K562 (cell line): Measurements from ENCODE around the gene SNW1. TPM values are rescaled to one million over a fixed set of nuclear protein-coding genes. Genes with fewer than 3 reads are reported as not detected.
A peak's percentile ranks its signal among the peaks of the same experiment; 100 is the strongest.

Experiments used
- CHD1 ChIP-seq: fragments of 200-600 bp; sonication (generic); IDR thresholded peaks from one replicate; pipeline ENCODE4 v1.6.1; 2012; ENCODE audit warnings: mild to moderate bottlenecking, moderate library complexity, low read length, inconsistent platforms
- FOXP4 ChIP-seq: sonication (generic); formaldehyde crosslinking; IDR thresholded peaks from 2 replicates; pipeline ENCODE4 v1.8.0; 2022; ENCODE audit warnings: mild to moderate bottlenecking, missing genetic modification reagents, borderline replicate concordance
- GMEB1 ChIP-seq: fragments of 250-450 bp; sonication (Bioruptor Pico); IDR thresholded peaks from 2 replicates; pipeline ENCODE4 v1.4.0; 2020; ENCODE audit warnings: mild to moderate bottlenecking
- KAT8 ChIP-seq: fragments of 450-650 bp; IDR thresholded peaks from 2 replicates; pipeline ENCODE4 v1.6.1; 2016; ENCODE audit warnings: low read depth, mild to moderate bottlenecking
- KLF16 ChIP-seq: IDR thresholded peaks from 2 replicates; pipeline ENCODE4 v1.6.1; 2016; ENCODE audit warnings: antibody characterized with exemption
- NBN ChIP-seq: fragments of 450-650 bp; IDR thresholded peaks from 2 replicates; pipeline ENCODE4 v1.6.1; 2016; ENCODE audit warnings: low read depth, mild to moderate bottlenecking
- NCOA1 ChIP-seq: fragments of 450-650 bp; IDR thresholded peaks from 2 replicates; pipeline ENCODE4 v1.6.1; 2016; ENCODE audit warnings: low read depth
- NRF1 ChIP-seq, 2 experiments: fragments of 450-650 bp; IDR thresholded peaks in 1 of 2; conservative IDR thresholded peaks in 1 of 2; 2 replicates each; pipeline ENCODE4 v1.6.1; 2014; ENCODE audit warnings: mild to moderate bottlenecking in 2 of 2
- POLR2B ChIP-seq: fragments of 450-650 bp; IDR thresholded peaks from 2 replicates; pipeline ENCODE4 v1.6.1; 2018; ENCODE audit warnings: low read depth; ENCODE audit not compliant: partially characterized antibody
- PRPF4 ChIP-seq: fragments of 200-400 bp; formaldehyde crosslinking; IDR thresholded peaks from one replicate; pipeline ENCODE4 v1.6.1; 2017; ENCODE audit warnings: low read length, low read depth, mild to moderate bottlenecking; ENCODE audit not compliant: insufficient read depth, poor library complexity, severe bottlenecking
- PTTG1 ChIP-seq: fragments of 450-650 bp; IDR thresholded peaks from 2 replicates; pipeline ENCODE4 v1.6.1; 2016; ENCODE audit warnings: low read depth, mild to moderate bottlenecking, missing genetic modification characterization, missing compliant biosample characterization
- SIN3B ChIP-seq: fragments of 450-650 bp; IDR thresholded peaks from 2 replicates; pipeline ENCODE4 v1.6.1; 2017; ENCODE audit warnings: low read depth, mild to moderate bottlenecking, moderate library complexity
- TEAD1 ChIP-seq, 2 experiments: fragments of 450-650 bp in 1 of 2; sonication (generic) in 1 of 2; formaldehyde crosslinking; IDR thresholded peaks; 2 replicates each; pipeline versions ENCODE4 v1.4.0 to v1.8.0; 2020 to 2022; ENCODE audit warnings: mild to moderate bottlenecking in 2 of 2, missing genetic modification reagents in 1 of 2
- TFAP4 ChIP-seq: sonication (generic); formaldehyde crosslinking; IDR thresholded peaks from 2 replicates; pipeline ENCODE4 v1.8.0; 2022; ENCODE audit warnings: missing genetic modification reagents, mild to moderate bottlenecking, moderate library complexity, borderline replicate concordance
- TOE1 ChIP-seq, 2 experiments: fragments of 450-650 bp in 1 of 2; sonication (generic) in 1 of 2; formaldehyde crosslinking in 1 of 2; IDR thresholded peaks; 2 replicates each; pipeline versions ENCODE4 v1.7.1 to v1.8.0; 2016 to 2022; ENCODE audit warnings: borderline replicate concordance in 2 of 2, mild to moderate bottlenecking in 2 of 2, antibody characterized with exemption in 1 of 2, inconsistent platforms in 1 of 2, low read depth in 1 of 2, missing genetic modification reagents in 1 of 2, moderate library complexity in 1 of 2
- ZNF263 ChIP-seq: sonication (generic); formaldehyde crosslinking; IDR thresholded peaks from 2 replicates; pipeline ENCODE4 v1.8.0; 2022; ENCODE audit warnings: mild to moderate bottlenecking, missing genetic modification reagents, borderline replicate concordance
- ZNF282 ChIP-seq: sonication (generic); formaldehyde crosslinking; IDR thresholded peaks from 2 replicates; pipeline ENCODE4 v1.8.1; 2023; ENCODE audit warnings: missing genetic modification reagents
- ZNF589 ChIP-seq: fragments of 200-800 bp; sonication (Bioruptor generic); IDR thresholded peaks from 2 replicates; pipeline ENCODE4 v1.6.1; 2016; ENCODE audit warnings: low read depth, missing genetic modification characterization, missing compliant biosample characterization
- ZNF696 ChIP-seq: fragments of 250-450 bp; sonication (Bioruptor Pico); conservative IDR thresholded peaks from 2 replicates; pipeline ENCODE4 v1.4.0; 2020; ENCODE audit warnings: mild to moderate bottlenecking, moderate library complexity
- ZNF766 ChIP-seq: fragments of 200-800 bp; sonication (Bioruptor generic); conservative IDR thresholded peaks from 2 replicates; pipeline ENCODE4 v1.6.1; 2016; ENCODE audit warnings: missing genetic modification characterization, missing compliant biosample characterization
- ZNF830 ChIP-seq: fragments of 250-450 bp; sonication (Bioruptor Pico); IDR thresholded peaks from 2 replicates; pipeline ENCODE4 v1.5.0; 2021; ENCODE audit warnings: mild to moderate bottlenecking
- polyA plus RNA-seq, 8 experiments: library from polyadenylated mRNA; depleted of rRNA in 4 of 8; stranded (reverse) in 5 of 8; unstranded in 3 of 8; fragments of >200 nt; fragmentation: Nextera tagmentation in 2 of 8; fragmentation: Illumina TruSeq in 1 of 8; extraction: Ambion mirVana in 2 of 8; extraction: Trizol in 1 of 8; gene quantifications; 2 replicates each; pipeline versions ENCODE4 v1.2.1 to v1.2.3, GENCODE V29; 2011 to 2014; ENCODE audit warnings: inconsistent platforms in 1 of 8, missing spikeins in 1 of 8
- total RNA-seq, 7 experiments: library from RNA; depleted of rRNA in 6 of 7; stranded (reverse); fragments of >200 nt in 6 of 7; fragmentation: Illumina TruSeq in 2 of 7; extraction: Trizol in 2 of 7; gene quantifications; 2 replicates each; pipeline versions ENCODE4 v1.2.1 to v1.2.3, GENCODE V29; 2011 to 2021; ENCODE audit warnings: low replicate concordance in 1 of 7

Gene SNW1
- total and polyA plus RNA-seq, 9 of the 15 experiments (the other 6 are each of a cell fraction or from before 2014, with no cell fraction given): 64.4 to 143 (median 98.2) TPM

- TF ChIP-seq FOXP4 (no peak), CHD1 (peak; percentile 78), ZNF589 (CRISPR knock-in tag) (no peak), SIN3B (peak; percentile 48; the same call in 1 of the 2 replicates), NRF1 (conservative IDR thresholded peaks at IDR 0.05 in 1 of 2, IDR thresholded peaks at IDR 0.05 in 1 of 2) (peak; percentile 77 to 80; a peak in 2 of 4 replicates), ZNF282 (CRISPR knock-in tag) (no peak), TFAP4 (CRISPR knock-in tag) (peak; percentile 89), TEAD1 (CRISPR knock-in tag; IDR thresholded peaks at IDR 0.05) (peak in 1 of 2 experiments; percentile 74; a peak in 1 of 4 replicates), ZNF830 (CRISPR knock-in tag) (no peak), NBN (0 out of 2 replicates have a peak, but pooled peaks have one; percentile 16), PRPF4 (no peak), POLR2B (peak; percentile 73), GMEB1 (no peak), ZNF696 (CRISPR knock-in tag) (no peak), ZNF766 (CRISPR knock-in tag) (0 out of 2 replicates have a peak, but pooled peaks have one; percentile 45), NCOA1 (0 out of 2 replicates have a peak, but pooled peaks have one; percentile 25), PTTG1 (tag) (no peak), KAT8 (no peak), KLF16 (no peak), TOE1 (IDR thresholded peaks at IDR 0.05; ENCODE audit: borderline replicate concordance) (0 out of 2 replicates have a peak, but pooled peaks have one; percentile 29), TOE1 (CRISPR knock-in tag; IDR thresholded peaks at IDR 0.05; ENCODE audit: borderline replicate concordance, low read depth) (no peak), ZNF263 (CRISPR knock-in tag) (no peak)
Observed at GRCh38 chr14:77760381-77761204, at the start of gene SNW1 (continued).
